H9 (cell line): Measurements from ENCODE around the gene ZIM2. TPM values are rescaled to one million over a fixed set of nuclear protein-coding genes. Genes with fewer than 3 reads are reported as not detected.

Source experiments
- DNase-seq: peaks from one replicate; pipeline ENCODE4 v3.0.0-alpha.2; 2017
- H2AFZ ChIP-seq: one replicate; pipeline ENCODE4 v1.6.1; 2013; ENCODE audit warnings: mild to moderate bottlenecking, low read length, control low read depth, moderate library complexity
- H2AK5ac ChIP-seq: 2 replicates; pipeline ENCODE4 v1.6.1; 2013; ENCODE audit warnings: low read length, control low read depth, mixed read lengths; ENCODE audit not compliant: insufficient read length
- H2BK120ac ChIP-seq: one replicate; pipeline ENCODE4 v1.6.1; 2013; ENCODE audit warnings: low read depth, mild to moderate bottlenecking, low read length, control low read depth, inconsistent platforms; ENCODE audit not compliant: poor library complexity, severe bottlenecking
- H2BK12ac ChIP-seq: 2 replicates; pipeline ENCODE4 v1.6.1; 2013; ENCODE audit warnings: low read length, control low read depth, mixed read lengths, low read depth; ENCODE audit not compliant: insufficient read length
- H2BK15ac ChIP-seq: 2 replicates; pipeline ENCODE4 v1.6.1; 2013; ENCODE audit warnings: low read depth, low read length, control low read depth
- H2BK20ac ChIP-seq: one replicate; pipeline ENCODE4 v1.6.1; 2013; ENCODE audit warnings: low read depth, mild to moderate bottlenecking, low read length, control low read depth, inconsistent platforms; ENCODE audit not compliant: poor library complexity, severe bottlenecking
- H2BK5ac ChIP-seq: 2 replicates; pipeline ENCODE4 v1.6.1; 2013; ENCODE audit warnings: low read length, control low read depth, mixed read lengths; ENCODE audit not compliant: insufficient read length
- H3K14ac ChIP-seq: 2 replicates; pipeline ENCODE4 v1.6.1; 2013; ENCODE audit warnings: low read length, control low read depth; ENCODE audit not compliant: insufficient read depth
- H3K18ac ChIP-seq: 2 replicates; pipeline ENCODE4 v1.6.1; 2013; ENCODE audit warnings: low read depth, mild to moderate bottlenecking, mixed read lengths, low read length, control low read depth; ENCODE audit not compliant: insufficient read length
- H3K23ac ChIP-seq: 2 replicates; pipeline ENCODE4 v1.6.1; 2013; ENCODE audit warnings: low read length, control low read depth, mixed read lengths, low read depth; ENCODE audit not compliant: insufficient read length
- H3K23me2 ChIP-seq: 2 replicates; pipeline ENCODE4 v1.6.1; 2013; ENCODE audit warnings: low read depth, mild to moderate bottlenecking, mixed read lengths, low read length, control low read depth; ENCODE audit not compliant: insufficient read length, poor library complexity, severe bottlenecking
- H3K27ac ChIP-seq: 2 replicates; pipeline ENCODE4 v1.5.1; 2013; ENCODE audit warnings: low read length, control low read depth, mixed read lengths, low read depth; ENCODE audit not compliant: insufficient read length
- H3K27me3 ChIP-seq: 2 replicates; pipeline ENCODE4 v1.6.1; 2013; ENCODE audit warnings: low read length, control low read depth, inconsistent platforms; ENCODE audit not compliant: insufficient read depth
- H3K4ac ChIP-seq: 2 replicates; pipeline ENCODE4 v1.6.1; 2013; ENCODE audit warnings: low read depth, mild to moderate bottlenecking, control low read depth, inconsistent platforms, low read length, moderate library complexity
- H3K4me1 ChIP-seq: 2 replicates; pipeline ENCODE4 v1.6.1; 2013; ENCODE audit warnings: low read length, control low read depth, inconsistent platforms; ENCODE audit not compliant: insufficient read depth
- H3K4me2 ChIP-seq: 2 replicates; pipeline ENCODE4 v1.6.1; 2013; ENCODE audit warnings: low read length, control low read depth, mixed read lengths; ENCODE audit not compliant: insufficient read length, insufficient read depth
- H3K56ac ChIP-seq: 2 replicates; pipeline ENCODE4 v1.6.1; 2013; ENCODE audit warnings: low read depth, mild to moderate bottlenecking, mixed read lengths, low read length, control low read depth; ENCODE audit not compliant: insufficient read length
- H3K79me1 ChIP-seq: 2 replicates; pipeline ENCODE4 v1.6.1; 2013; ENCODE audit warnings: low read depth, mild to moderate bottlenecking, moderate library complexity, low read length, control low read depth, inconsistent platforms; ENCODE audit not compliant: insufficient read depth, poor library complexity, severe bottlenecking
- H3K79me2 ChIP-seq: 2 replicates; pipeline ENCODE4 v1.6.1; 2013; ENCODE audit warnings: low read length, control low read depth, inconsistent platforms; ENCODE audit not compliant: insufficient read depth
- H3K9ac ChIP-seq: 2 replicates; pipeline ENCODE4 v1.6.1; 2013; ENCODE audit warnings: low read length, control low read depth, mixed read lengths; ENCODE audit not compliant: insufficient read length; ENCODE audit errors: extremely low read depth
- H3K9me3 ChIP-seq: one replicate; pipeline ENCODE4 v1.6.1; 2013; ENCODE audit warnings: low read depth, low read length, inconsistent platforms; ENCODE audit not compliant: control insufficient read depth
- H3T11ph ChIP-seq: one replicate; pipeline ENCODE4 v1.6.1; 2013; ENCODE audit warnings: mild to moderate bottlenecking, low read length, control low read depth, inconsistent platforms
- H4K20me1 ChIP-seq: one replicate; pipeline ENCODE4 v1.6.1; 2013; ENCODE audit not compliant: control insufficient read depth, insufficient read length, insufficient read depth
- H4K5ac ChIP-seq: 2 replicates; pipeline ENCODE4 v1.6.1; 2013; ENCODE audit warnings: low read depth, mild to moderate bottlenecking, mixed read lengths, low read length, control low read depth; ENCODE audit not compliant: insufficient read length
- H4K8ac ChIP-seq: replicated peaks from 2 replicates; pipeline ENCODE4 v1.6.1; 2013; ENCODE audit warnings: low read length, control low read depth, mixed read lengths, low read depth; ENCODE audit not compliant: insufficient read length
- H4K91ac ChIP-seq: 2 replicates; pipeline ENCODE4 v1.6.1; 2013; ENCODE audit warnings: low read depth, mild to moderate bottlenecking, moderate library complexity, mixed read lengths, low read length, control low read depth; ENCODE audit not compliant: insufficient read length
- H3K27ac Mint-ChIP-seq, 3 experiments: 2 replicates in 2 of 3; 3 replicates in 1 of 3; pipeline ENCODE4 v1.8.0; 2020 to 2021; ENCODE audit warnings: mixed read lengths in 3 of 3, mild to moderate bottlenecking in 1 of 3, moderate library complexity in 1 of 3
- H3K27me3 Mint-ChIP-seq: 2 replicates; pipeline ENCODE4 v1.8.0; 2021; ENCODE audit warnings: low read depth, mild to moderate bottlenecking, moderate library complexity, mixed read lengths
- H3K36me3 Mint-ChIP-seq, 3 experiments: 2 replicates in 2 of 3; 3 replicates in 1 of 3; pipeline ENCODE4 v1.8.0; 2020 to 2021; ENCODE audit warnings: low read depth in 3 of 3, mixed read lengths in 3 of 3; ENCODE audit not compliant: insufficient read depth in 1 of 3
- H3K4me1 Mint-ChIP-seq, 2 experiments: 2 replicates each; pipeline ENCODE4 v1.8.0; 2020; ENCODE audit warnings: mixed read lengths in 2 of 2
- H3K4me3 Mint-ChIP-seq, 2 experiments: 2 replicates in 1 of 2; 3 replicates in 1 of 2; pipeline ENCODE4 v1.8.0; 2020 to 2021; ENCODE audit warnings: mild to moderate bottlenecking in 2 of 2, mixed read lengths in 2 of 2, moderate library complexity in 1 of 2
- H3K9me3 Mint-ChIP-seq, 2 experiments: 2 replicates in 1 of 2; 3 replicates in 1 of 2; pipeline ENCODE4 v1.8.0; 2020; ENCODE audit warnings: mild to moderate bottlenecking in 2 of 2, mixed read lengths in 2 of 2, moderate library complexity in 1 of 2
- CTCF ChIP-seq: fragments of 200-600 bp; sonication (generic); conservative IDR thresholded peaks from 3 replicates; pipeline ENCODE4 v1.8.0; 2021; ENCODE audit warnings: antibody characterized with exemption, mild to moderate bottlenecking
- WGBS: extraction: QIAGEN DNeasy Blood & Tissue Kit; methylation state at CpG from one replicate; pipeline ENCODE4 v1.1.7; 2013; ENCODE audit warnings: missing lambda C conversion rate, low lambda C conversion rate, mixed read lengths; ENCODE audit not compliant: insufficient read length; ENCODE audit errors: extremely low coverage; 5-methylcytosine and 5-hydroxymethylcytosine counted together
- total RNA-seq: library from RNA; stranded (reverse); gene quantifications from 2 replicates; pipeline ENCODE4 v1.2.1, GENCODE V29; 2021

ZIM2 gene
- total RNA-seq, 1 experiment from 2014 or later: not detected

GRCh38 chr19:56821675-56822074 lies 18.9 kb downstream of the ZIM2 start:
- H4K8ac ChIP-seq: no peak overlapping the region

More at GRCh38 chr19:56821675-56822074, 18.9 kb downstream of the ZIM2 start:
- no peak overlapping the region for H3K23ac ChIP-seq
- no peaks in the 10 kb centered on the region for H3K79me1 ChIP-seq
- H3K9me3 ChIP-seq: peaks cover 98% of the 10 kb centered on the region
- H3T11ph ChIP-seq: no peak overlapping the region
- no peak overlapping the region for H3K4me3 Mint-ChIP-seq
- no peak overlapping the region for H2AFZ ChIP-seq
- no peak overlapping the region for H2BK15ac ChIP-seq
- peaks cover 99 to 100% of the 10 kb centered on the region in 2 experiments for H3K9me3 Mint-ChIP-seq
- H2AK5ac ChIP-seq: no peak overlapping the region
- H3K4me1 ChIP-seq: no peaks in the 10 kb centered on the region
- no peak overlapping the region for H3K18ac ChIP-seq
- H4K91ac ChIP-seq: no peak overlapping the region
- no peak overlapping the region for H4K5ac ChIP-seq
- H3K56ac ChIP-seq: no peak overlapping the region
- H3K36me3 Mint-ChIP-seq: peaks cover 8 to 47% (median 23%) of the 10 kb centered on the region in 3 experiments; a peak in 6 of 7 replicates
- no CpG with 5 or more reads among the region's 6 CpGs for WGBS
- no peak overlapping the region for H3K14ac ChIP-seq
- no peak overlapping the region for H3K4ac ChIP-seq
- H3K27ac ChIP-seq: no peak overlapping the region
- no peaks in the 10 kb centered on the region for H4K20me1 ChIP-seq
- H2BK5ac ChIP-seq: no peak overlapping the region
- H2BK12ac ChIP-seq: no peak overlapping the region
- H3K4me1 Mint-ChIP-seq: no peaks in the 10 kb centered on the region
- H3K4me2 ChIP-seq: no peak overlapping the region
- no peak for TF ChIP-seq CTCF
- no peak for DNase-seq
- H3K27me3 ChIP-seq: no peaks in the 10 kb centered on the region
- H3K27ac Mint-ChIP-seq: no peak overlapping the region
- H3K79me2 ChIP-seq: no peaks in the 10 kb centered on the region
- H3K9ac ChIP-seq: no peak overlapping the region
- no peak overlapping the region for H2BK120ac ChIP-seq
- H3K23me2 ChIP-seq: no peaks in the 10 kb centered on the region
- no peaks in the 10 kb centered on the region for H3K27me3 Mint-ChIP-seq
- H2BK20ac ChIP-seq: no peak overlapping the region
